Right hindlimb (tissue), 1 donor: Measurements from ENCODE around the gene LDLRAD3.

Experiments
- DNase-seq: peaks from one replicate; pipeline ENCODE4 v3.0.0-alpha.2; 2018

LDLRAD3 gene

GRCh38 chr11:35962369-35963138 lies 18.7 kb downstream of the LDLRAD3 start:
- DNase-seq: no peak

- no peak for DNase-seq
Observed at GRCh38 chr11:35963911-35964310, 20.0 kb downstream of the LDLRAD3 start.

- no peak for DNase-seq
Observed at GRCh38 chr11:35964841-35965240, 21.0 kb downstream of the LDLRAD3 start.

GRCh38 chr11:35967042-35967441 lies 23.2 kb downstream of the LDLRAD3 start:
- no peak for DNase-seq

GRCh38 chr11:35968386-35969088 lies 24.7 kb downstream of the LDLRAD3 start:
- DNase-seq: no peak

- peak; percentile 37 for DNase-seq
Observed at GRCh38 chr11:35969089-35970042, 25.5 kb downstream of the LDLRAD3 start.

GRCh38 chr11:35970445-35970844 lies 26.6 kb downstream of the LDLRAD3 start:
- no peak for DNase-seq

GRCh38 chr11:35971841-35972422 lies 28.1 kb downstream of the LDLRAD3 start:
- no peak for DNase-seq

- peak; percentile 42 for DNase-seq
Observed at GRCh38 chr11:35974882-35975589, 31.2 kb downstream of the LDLRAD3 start.

GRCh38 chr11:35976434-35976833 lies 32.6 kb downstream of the LDLRAD3 start:
- no peak for DNase-seq

GRCh38 chr11:35978183-35978582 lies 34.3 kb downstream of the LDLRAD3 start:
- DNase-seq: no peak

GRCh38 chr11:35978891-35979290 lies 35.0 kb downstream of the LDLRAD3 start:
- DNase-seq: no peak

- peak; percentile 60 for DNase-seq
Observed at GRCh38 chr11:35980686-35981390, 37.0 kb downstream of the LDLRAD3 start.

GRCh38 chr11:35981581-35981980 lies 37.7 kb downstream of the LDLRAD3 start:
- DNase-seq: no peak

- DNase-seq: no peak
Observed at GRCh38 chr11:35982061-35982460, 38.2 kb downstream of the LDLRAD3 start.

- no peak for DNase-seq
Observed at GRCh38 chr11:35983981-35984380, 40.1 kb downstream of the LDLRAD3 start.

- DNase-seq: no peak
Observed at GRCh38 chr11:35986947-35987346, 43.1 kb downstream of the LDLRAD3 start.

- no peak for DNase-seq
Observed at GRCh38 chr11:35990170-35990569, 46.3 kb downstream of the LDLRAD3 start.

- DNase-seq: no peak
Observed at GRCh38 chr11:35990816-35991215, 47.0 kb downstream of the LDLRAD3 start.

GRCh38 chr11:35992548-35992947 lies 48.7 kb downstream of the LDLRAD3 start:
- DNase-seq: no peak

- no peak for DNase-seq
Observed at GRCh38 chr11:35994421-35994820, 50.6 kb downstream of the LDLRAD3 start.
